Measurements from ENCODE around the gene RIMBP3C.
"Not testable (repeated sequence)": the region's sequence is repeated elsewhere in the genome, so short reads cannot be mapped to it uniquely, and the experiment has no call there.

Gene RIMBP3C

GRCh38 chr22:21514117-21514516 lies 37.1 kb downstream of the RIMBP3C start:
- not testable (repeated sequence) for H3K27me3 ChIP-seq (ENCODE audit: insufficient read depth, low read length); H3K36me3 ChIP-seq (ENCODE audit: insufficient read depth, low read length); H3K4me1 ChIP-seq (ENCODE audit: insufficient read depth, low read length); H3K9ac ChIP-seq (ENCODE audit: low read depth, low read length); H3K27ac ChIP-seq (ENCODE audit: low read depth, low read length); H3K4me3 ChIP-seq (ENCODE audit: low read length); H3K9me3 ChIP-seq (ENCODE audit: insufficient read depth, low read depth, low read length)
- WGBS = no CpG with 5 or more reads among the region's 12 CpGs

- H3K4me1 ChIP-seq (ENCODE audit: insufficient read depth, low read length); H3K4me3 ChIP-seq (ENCODE audit: low read length); H3K27ac ChIP-seq (ENCODE audit: low read depth, low read length); H3K9me3 ChIP-seq (ENCODE audit: insufficient read depth, low read depth, low read length); H3K36me3 ChIP-seq (ENCODE audit: insufficient read depth, low read length); H3K27me3 ChIP-seq (ENCODE audit: insufficient read depth, low read length); H3K9ac ChIP-seq (ENCODE audit: low read depth, low read length): not testable (repeated sequence)
- 100% methylated on average over 1 of the region's 11 CpGs for WGBS
Measured at GRCh38 chr22:21512022-21512421, 39.2 kb downstream of the RIMBP3C start.

- not testable (repeated sequence) for H3K36me3 ChIP-seq (ENCODE audit: insufficient read depth, low read length); H3K9me3 ChIP-seq (ENCODE audit: insufficient read depth, low read depth, low read length); H3K27me3 ChIP-seq (ENCODE audit: insufficient read depth, low read length); H3K4me1 ChIP-seq (ENCODE audit: insufficient read depth, low read length); H3K9ac ChIP-seq (ENCODE audit: low read depth, low read length); H3K27ac ChIP-seq (ENCODE audit: low read depth, low read length); H3K4me3 ChIP-seq (ENCODE audit: low read length)
- no CpG with 5 or more reads among the region's 9 CpGs for WGBS
Measured at GRCh38 chr22:21510397-21510796, 40.9 kb downstream of the RIMBP3C start.

- WGBS = no CpG with 5 or more reads among the region's 16 CpGs
- not testable (repeated sequence) for H3K27ac ChIP-seq (ENCODE audit: low read depth, low read length); H3K9me3 ChIP-seq (ENCODE audit: insufficient read depth, low read depth, low read length); H3K27me3 ChIP-seq (ENCODE audit: insufficient read depth, low read length); H3K4me1 ChIP-seq (ENCODE audit: insufficient read depth, low read length); H3K9ac ChIP-seq (ENCODE audit: low read depth, low read length); H3K4me3 ChIP-seq (ENCODE audit: low read length); H3K36me3 ChIP-seq (ENCODE audit: insufficient read depth, low read length)
Measured at GRCh38 chr22:21499623-21500506, 51.4 kb downstream of the RIMBP3C start.

GRCh38 chr22:21498489-21498888 lies 52.8 kb downstream of the RIMBP3C start:
- H3K4me3 ChIP-seq (ENCODE audit: low read length) = not testable (repeated sequence)

GRCh38 chr22:21497984-21498383 lies 53.3 kb downstream of the RIMBP3C start:
- H3K4me3 ChIP-seq (ENCODE audit: low read length); H3K9me3 ChIP-seq (ENCODE audit: insufficient read depth, low read depth, low read length); H3K9ac ChIP-seq (ENCODE audit: low read depth, low read length); H3K36me3 ChIP-seq (ENCODE audit: insufficient read depth, low read length); H3K27me3 ChIP-seq (ENCODE audit: insufficient read depth, low read length); H3K4me1 ChIP-seq (ENCODE audit: insufficient read depth, low read length); H3K27ac ChIP-seq (ENCODE audit: low read depth, low read length): not testable (repeated sequence)
- WGBS = no CpG with 5 or more reads among the region's 4 CpGs

More at GRCh38 chr22:21498489-21498888, 52.8 kb downstream of the RIMBP3C start:
- WGBS = no CpG with 5 or more reads among the region's 7 CpGs
- not testable (repeated sequence) for H3K27me3 ChIP-seq (ENCODE audit: insufficient read depth, low read length); H3K36me3 ChIP-seq (ENCODE audit: insufficient read depth, low read length); H3K9ac ChIP-seq (ENCODE audit: low read depth, low read length); H3K9me3 ChIP-seq (ENCODE audit: insufficient read depth, low read depth, low read length); H3K27ac ChIP-seq (ENCODE audit: low read depth, low read length); H3K4me1 ChIP-seq (ENCODE audit: insufficient read depth, low read length)

All from HUES64 (cell line).